GM12874 (cell line): ENCODE measurements around the gene GAS2L1.

Experiments
- TF ChIP-seq, protein P1 (sequence below): IDR thresholded peaks from 2 replicates; pipeline ENCODE4 v1.5.1; 2011; ENCODE audit warnings: low read depth, mild to moderate bottlenecking, control low read depth, low read length, moderate library complexity; ENCODE audit not compliant: insufficient read depth

GAS2L1 gene

DNA sequence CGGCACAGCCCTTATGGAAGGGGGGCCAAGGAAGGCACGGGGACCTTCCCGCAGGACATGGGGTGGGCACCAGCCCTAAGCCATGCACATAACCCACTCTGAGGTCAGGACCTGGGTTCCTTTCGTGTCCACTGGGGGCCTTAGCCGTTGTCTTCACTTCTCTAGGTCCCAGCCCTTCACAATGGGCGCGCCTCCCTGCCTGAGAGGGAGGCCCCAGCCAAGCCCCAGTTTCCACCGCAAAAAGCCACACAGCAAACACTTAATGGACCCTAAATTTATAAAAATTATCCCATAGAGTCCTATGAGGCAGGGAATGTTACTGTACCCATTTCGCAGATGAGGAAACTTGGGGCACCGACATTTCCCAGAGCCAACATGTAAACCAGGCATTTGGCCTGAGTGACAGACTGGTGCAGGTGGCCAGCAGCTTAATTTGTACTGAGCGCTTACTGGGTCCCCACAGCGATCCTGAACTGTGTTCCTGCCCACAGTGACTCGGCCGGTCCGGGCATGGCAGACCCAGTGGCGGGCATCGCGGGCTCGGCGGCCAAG, 1.2 kb downstream of the GAS2L1 start:
- TF ChIP-seq, protein P1, sequence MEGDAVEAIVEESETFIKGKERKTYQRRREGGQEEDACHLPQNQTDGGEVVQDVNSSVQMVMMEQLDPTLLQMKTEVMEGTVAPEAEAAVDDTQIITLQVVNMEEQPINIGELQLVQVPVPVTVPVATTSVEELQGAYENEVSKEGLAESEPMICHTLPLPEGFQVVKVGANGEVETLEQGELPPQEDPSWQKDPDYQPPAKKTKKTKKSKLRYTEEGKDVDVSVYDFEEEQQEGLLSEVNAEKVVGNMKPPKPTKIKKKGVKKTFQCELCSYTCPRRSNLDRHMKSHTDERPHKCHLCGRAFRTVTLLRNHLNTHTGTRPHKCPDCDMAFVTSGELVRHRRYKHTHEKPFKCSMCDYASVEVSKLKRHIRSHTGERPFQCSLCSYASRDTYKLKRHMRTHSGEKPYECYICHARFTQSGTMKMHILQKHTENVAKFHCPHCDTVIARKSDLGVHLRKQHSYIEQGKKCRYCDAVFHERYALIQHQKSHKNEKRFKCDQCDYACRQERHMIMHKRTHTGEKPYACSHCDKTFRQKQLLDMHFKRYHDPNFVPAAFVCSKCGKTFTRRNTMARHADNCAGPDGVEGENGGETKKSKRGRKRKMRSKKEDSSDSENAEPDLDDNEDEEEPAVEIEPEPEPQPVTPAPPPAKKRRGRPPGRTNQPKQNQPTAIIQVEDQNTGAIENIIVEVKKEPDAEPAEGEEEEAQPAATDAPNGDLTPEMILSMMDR, result no peak

DNA sequence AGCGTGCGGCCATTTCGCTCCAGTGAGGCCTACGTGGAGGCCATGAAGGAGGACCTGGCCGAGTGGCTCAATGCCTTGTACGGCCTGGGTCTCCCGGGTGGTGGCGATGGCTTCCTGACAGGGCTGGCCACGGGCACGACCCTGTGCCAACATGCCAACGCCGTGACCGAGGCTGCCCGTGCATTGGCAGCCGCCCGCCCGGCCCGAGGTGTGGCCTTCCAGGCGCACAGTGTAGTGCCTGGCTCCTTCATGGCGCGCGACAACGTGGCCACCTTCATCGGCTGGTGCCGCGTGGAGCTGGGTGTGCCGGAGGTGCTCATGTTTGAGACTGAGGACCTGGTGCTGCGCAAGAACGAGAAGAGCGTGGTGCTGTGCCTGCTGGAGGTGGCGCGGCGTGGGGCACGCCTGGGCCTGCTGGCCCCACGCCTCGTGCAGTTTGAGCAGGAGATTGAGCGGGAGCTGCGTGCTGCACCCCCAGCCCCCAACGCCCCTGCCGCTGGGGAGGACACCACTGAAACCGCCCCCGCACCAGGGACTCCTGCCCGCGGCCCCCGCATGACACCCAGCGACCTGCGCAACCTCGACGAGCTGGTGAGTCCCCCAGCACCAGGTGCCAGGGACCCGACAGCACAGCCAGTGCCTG, 1.8 kb downstream of the GAS2L1 start:
- TF ChIP-seq, protein P1, result no peak

DNA sequence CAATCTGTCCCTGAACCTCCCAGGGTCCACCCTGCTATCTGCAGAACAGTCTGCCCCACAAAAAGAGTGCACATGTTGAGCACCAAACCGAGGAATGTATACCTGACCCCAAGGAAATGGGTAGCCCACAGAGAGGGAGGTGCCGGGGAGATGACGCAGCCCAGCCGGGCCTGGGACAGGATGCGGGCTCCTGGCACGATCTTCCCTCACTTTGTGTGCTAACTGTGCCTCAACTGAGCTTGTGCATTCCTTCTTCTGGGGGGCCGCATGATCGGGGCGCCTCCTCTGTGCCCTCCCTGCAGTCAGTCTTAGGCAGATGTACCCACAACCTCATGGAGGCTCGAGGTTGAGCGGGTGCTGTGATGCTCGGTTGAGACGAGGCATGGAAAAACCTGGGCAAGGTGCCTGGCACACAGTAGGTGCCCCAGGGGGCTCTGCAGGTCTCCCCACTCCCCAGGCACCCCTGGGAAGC, 2.4 kb downstream of the GAS2L1 start:
- TF ChIP-seq, protein P1, result no peak

DNA sequence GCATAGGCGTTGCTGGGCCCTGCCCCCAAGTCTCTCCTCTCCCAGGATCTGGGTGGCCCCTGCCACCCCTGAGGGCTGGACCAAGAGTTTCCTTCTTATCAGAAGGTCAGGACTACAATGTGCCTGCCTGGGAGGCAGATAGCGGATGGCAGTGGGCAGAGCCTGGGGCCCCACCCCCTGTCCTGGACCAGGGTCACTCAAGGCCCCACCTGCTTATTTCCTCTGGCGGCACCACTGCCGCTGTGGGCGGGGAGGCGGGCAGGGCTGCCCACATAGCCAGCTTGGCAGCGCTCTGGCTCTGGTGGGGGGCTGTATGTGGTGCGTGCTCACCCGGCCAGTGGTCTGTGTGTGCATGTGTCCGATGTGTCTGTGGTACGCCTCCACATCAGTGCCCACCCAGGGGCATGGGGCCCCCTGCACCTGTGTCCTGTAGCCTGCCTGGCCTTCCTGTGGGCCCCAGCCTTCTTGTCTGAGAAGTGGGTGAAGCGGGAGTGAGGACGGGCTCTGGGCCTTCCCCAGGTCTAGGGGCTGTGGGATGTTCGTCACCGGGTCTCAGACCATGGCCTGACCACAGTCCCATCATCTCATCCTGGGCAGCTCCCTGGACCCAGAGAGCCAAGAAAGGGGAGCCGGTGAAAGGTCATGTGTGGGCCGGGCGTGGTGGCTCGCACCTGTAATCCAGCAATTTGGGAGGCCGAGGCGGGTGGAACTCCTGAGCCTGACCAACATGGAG, 3.0 kb downstream of the GAS2L1 start:
- TF ChIP-seq, protein P1, result no peak

DNA sequence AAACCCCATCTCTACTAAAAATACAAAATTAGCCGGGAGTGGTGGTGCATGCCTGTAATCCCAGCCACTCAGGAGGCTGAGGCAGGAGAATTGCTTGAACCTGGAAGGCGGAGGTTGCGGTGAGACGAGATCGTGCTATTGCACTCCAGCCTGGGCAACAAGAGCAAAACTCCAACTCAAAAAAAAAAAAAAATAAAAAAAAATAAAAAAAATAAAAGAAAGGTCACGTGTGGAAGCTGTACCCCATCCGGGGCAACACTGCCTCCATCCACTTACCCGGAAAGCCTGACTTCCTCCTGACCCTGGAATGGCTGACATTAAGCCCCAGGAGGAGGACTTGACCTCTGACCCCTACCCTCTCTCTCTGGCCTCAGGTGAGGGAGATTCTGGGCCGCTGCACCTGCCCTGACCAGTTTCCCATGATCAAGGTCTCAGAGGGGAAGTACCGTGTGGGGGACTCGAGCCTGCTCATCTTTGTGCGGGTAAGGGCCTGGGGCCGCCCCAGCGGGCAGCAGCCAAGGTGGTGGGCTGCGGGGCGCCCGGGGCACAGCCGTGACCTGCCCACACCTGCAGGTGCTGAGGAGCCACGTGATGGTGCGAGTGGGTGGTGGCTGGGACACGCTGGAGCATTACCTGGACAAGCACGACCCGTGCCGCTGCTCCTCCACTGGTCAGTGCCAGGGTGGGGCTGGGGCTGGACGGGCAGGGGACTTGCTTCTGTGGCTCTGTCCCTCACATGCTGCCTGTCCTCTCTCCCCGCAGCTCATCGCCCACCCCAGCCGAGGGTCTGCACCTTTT, 3.8 kb downstream of the GAS2L1 start:
- TF ChIP-seq, protein P1, result no peak

DNA sequence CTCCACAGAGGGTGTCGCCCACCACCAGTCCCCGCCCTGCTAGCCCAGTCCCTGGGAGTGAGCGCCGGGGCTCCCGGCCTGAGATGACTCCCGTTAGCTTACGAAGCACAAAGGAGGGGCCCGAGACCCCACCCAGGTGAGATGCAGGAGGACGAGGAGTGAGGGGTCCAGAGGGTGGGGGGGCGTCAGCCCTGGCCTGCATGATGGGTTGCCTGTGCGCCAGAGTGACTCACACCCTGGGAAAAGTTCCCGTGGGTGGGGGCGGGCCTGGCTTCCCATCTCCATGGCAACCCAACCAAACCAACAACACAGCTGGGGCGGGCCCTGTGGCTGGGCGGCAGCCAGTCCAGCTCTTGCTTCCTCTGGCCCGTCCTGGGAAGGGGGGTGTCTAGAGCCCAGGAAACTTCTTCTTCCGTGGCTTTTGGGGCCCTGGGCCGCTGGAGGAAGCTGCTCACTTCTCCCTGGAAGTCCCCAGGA, 4.5 kb downstream of the GAS2L1 start:
- TF ChIP-seq, protein P1, result no peak
